ENCODE measurements around the gene EML4. TPM values are rescaled to one million over a fixed set of nuclear protein-coding genes. Genes with fewer than 3 reads are reported as not detected.
"Not testable (repeated sequence)": the region's sequence is repeated elsewhere in the genome, so short reads cannot be mapped to it uniquely, and the experiment has no call there.

Gene EML4
- total and polyA plus RNA-seq, 5 experiments from 2014 or later: 37.8 to 111 (median 48.1) TPM

GRCh38 chr2:42324244-42324643, 155.1 kb downstream of the EML4 start:
- H3K9me3 Mint-ChIP-seq: no peaks in the 10 kb centered on the region
- H3K36me3 Mint-ChIP-seq: peaks cover 4 to 67% (median 14%) of the 10 kb centered on the region in 3 donors

GRCh38 chr2:42324949-42325348, 155.8 kb downstream of the EML4 start:
- no peak overlapping the region for H3K4me3 Mint-ChIP-seq

More at GRCh38 chr2:42324244-42324643, 155.1 kb downstream of the EML4 start:
- no peak overlapping the region for H3K4me3 Mint-ChIP-seq
- DNase-seq (no peak), ATAC-seq (no peak)
- POLR2A ChIA-PET: no interaction called here
- H3K27ac Mint-ChIP-seq: peak overlapping the region in 6 of 10 donors; percentile 5 to 92 (median 40)
- peaks cover 2 to 11% (median 7%) of the 10 kb centered on the region in 4 donors for H3K4me1 Mint-ChIP-seq
- H3K27me3 Mint-ChIP-seq: no peaks in the 10 kb centered on the region

DNA sequence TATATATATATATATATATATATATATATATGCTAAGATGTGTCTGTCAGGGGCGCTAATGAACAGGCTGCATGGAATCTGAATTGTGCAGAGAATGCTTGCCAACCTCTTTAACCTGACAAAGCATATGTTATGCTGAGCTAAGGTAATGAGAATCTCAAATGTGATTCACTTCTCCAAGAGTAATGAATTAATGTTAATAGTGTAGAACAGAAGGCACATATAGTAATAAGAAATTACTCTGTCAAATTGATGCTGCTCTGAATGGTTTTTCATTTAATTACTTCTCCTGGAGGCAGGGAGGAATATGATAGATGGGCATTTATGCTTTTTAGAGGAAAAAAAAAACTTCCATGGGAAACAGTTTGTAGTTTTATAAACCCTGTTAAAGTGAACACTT, 156.5 kb downstream of the EML4 start:
- POLR2A ChIA-PET: no interaction called here
- H3K36me3 Mint-ChIP-seq: peaks cover 3 to 77% (median 15%) of the 10 kb centered on the region in 3 donors

More at GRCh38 chr2:42324949-42325348, 155.8 kb downstream of the EML4 start:
- ATAC-seq (no peak), DNase-seq (no peak)
- H3K27me3 Mint-ChIP-seq: no peaks in the 10 kb centered on the region
- peaks cover 2 to 11% (median 7%) of the 10 kb centered on the region in 4 donors for H3K4me1 Mint-ChIP-seq
- H3K9me3 Mint-ChIP-seq: no peaks in the 10 kb centered on the region
- H3K27ac Mint-ChIP-seq: peak overlapping the region in 5 of 10 donors; percentile 39 to 79 (median 63)
- H3K36me3 Mint-ChIP-seq: peaks cover 4 to 74% (median 17%) of the 10 kb centered on the region in 3 donors
- POLR2A ChIA-PET: no interaction called here

GRCh38 chr2:42327125-42327524, 158.0 kb downstream of the EML4 start:
- Mint-ChIP-seq H3K27ac (peak overlapping the region in 6 of 10 donors; percentile 4 to 72 (median 48)), H3K27me3 (no peaks in the 10 kb centered on the region), H3K9me3 (no peaks in the 10 kb centered on the region), H3K36me3 (peaks cover 0 to 82% (median 8%) of the 10 kb centered on the region in 3 donors), H3K4me1 (peaks cover 0 to 3% (median under 1%) of the 10 kb centered on the region in 4 donors), H3K4me3 (no peak overlapping the region)
- POLR2A ChIA-PET: no interaction called here
- DNase-seq: no peak
- no peak for ATAC-seq

More for the DNA sequence above, 156.5 kb downstream of the EML4 start:
- Mint-ChIP-seq H3K27me3 (no peaks in the 10 kb centered on the region), H3K27ac (peak overlapping the region in 6 of 10 donors; percentile 3 to 58 (median 42)), H3K9me3 (no peaks in the 10 kb centered on the region), H3K4me1 (peaks cover 2 to 10% (median 7%) of the 10 kb centered on the region in 4 donors), H3K4me3 (no peak overlapping the region)
- DNase-seq (no peak), ATAC-seq (no peak)

GRCh38 chr2:42328148-42328833, 159.1 kb downstream of the EML4 start:
- Mint-ChIP-seq H3K27ac (peak overlapping the region in 7 of 10 donors; percentile 4 to 73 (median 52)), H3K4me1 (no peaks in the 10 kb centered on the region), H3K36me3 (peaks cover 6 to 87% (median 10%) of the 10 kb centered on the region in 3 donors), H3K4me3 (no peak overlapping the region), H3K27me3 (no peaks in the 10 kb centered on the region), H3K9me3 (no peaks in the 10 kb centered on the region)
- POLR2A ChIA-PET: no interaction called here
- DNase-seq (peak in 2 of 10 donors; percentile 36 to 37), ATAC-seq (peak in 1 of 2 donors; percentile 52)

DNA sequence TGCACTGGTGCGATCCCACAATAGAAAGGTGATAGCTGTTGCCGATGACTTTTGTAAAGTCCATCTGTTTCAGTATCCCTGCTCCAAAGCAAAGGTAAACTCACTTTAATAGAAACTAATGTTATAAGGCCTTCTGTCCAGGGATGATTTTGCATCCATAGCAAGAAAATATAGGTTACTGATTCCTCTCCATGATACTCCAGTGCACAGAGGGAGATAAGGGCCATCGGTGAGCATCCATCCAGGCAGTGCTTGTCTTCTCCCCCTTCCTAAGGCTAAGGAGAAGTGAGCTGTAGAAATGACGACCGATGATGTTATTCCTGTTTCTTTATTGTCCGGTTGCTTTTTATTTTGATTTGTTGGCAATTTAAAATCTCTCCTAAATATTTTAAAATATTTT, 159.8 kb downstream of the EML4 start:
- Mint-ChIP-seq H3K27me3 (no peaks in the 10 kb centered on the region), H3K9me3 (no peaks in the 10 kb centered on the region), H3K4me3 (no peak overlapping the region), H3K4me1 (no peaks in the 10 kb centered on the region), H3K27ac (peak overlapping the region in 2 of 10 donors; percentile 53 to 63), H3K36me3 (peaks cover 10 to 88% (median 17%) of the 10 kb centered on the region in 3 donors)
- POLR2A ChIA-PET: interaction anchor here (0.6 kb wide), 1 partner anchor 1627 kb away, joined by 4 read pairs; no protein-coding TSS in a partner anchor
- ATAC-seq (no peak), DNase-seq (no peak)

DNA sequence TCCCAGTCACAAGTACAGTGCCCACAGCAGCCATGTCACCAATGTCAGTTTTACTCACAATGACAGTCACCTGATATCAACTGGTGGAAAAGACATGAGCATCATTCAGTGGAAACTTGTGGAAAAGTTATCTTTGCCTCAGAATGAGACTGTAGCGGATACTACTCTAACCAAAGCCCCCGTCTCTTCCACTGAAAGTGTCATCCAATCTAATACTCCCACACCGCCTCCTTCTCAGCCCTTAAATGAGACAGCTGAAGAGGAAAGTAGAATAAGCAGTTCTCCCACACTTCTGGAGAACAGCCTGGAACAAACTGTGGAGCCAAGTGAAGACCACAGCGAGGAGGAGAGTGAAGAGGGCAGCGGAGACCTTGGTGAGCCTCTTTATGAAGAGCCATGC, 160.6 kb downstream of the EML4 start:
- ATAC-seq (no peak), DNase-seq (no peak)
- H3K27ac Mint-ChIP-seq: peak overlapping the region in 6 of 10 donors; percentile 5 to 64 (median 20)
- POLR2A ChIA-PET: no interaction called here
- H3K4me3 Mint-ChIP-seq: no peak overlapping the region
- no peaks in the 10 kb centered on the region for H3K9me3 Mint-ChIP-seq
- H3K4me1 Mint-ChIP-seq: no peaks in the 10 kb centered on the region
- H3K36me3 Mint-ChIP-seq: peaks cover 10 to 88% (median 23%) of the 10 kb centered on the region in 3 donors
- no peaks in the 10 kb centered on the region for H3K27me3 Mint-ChIP-seq

DNA sequence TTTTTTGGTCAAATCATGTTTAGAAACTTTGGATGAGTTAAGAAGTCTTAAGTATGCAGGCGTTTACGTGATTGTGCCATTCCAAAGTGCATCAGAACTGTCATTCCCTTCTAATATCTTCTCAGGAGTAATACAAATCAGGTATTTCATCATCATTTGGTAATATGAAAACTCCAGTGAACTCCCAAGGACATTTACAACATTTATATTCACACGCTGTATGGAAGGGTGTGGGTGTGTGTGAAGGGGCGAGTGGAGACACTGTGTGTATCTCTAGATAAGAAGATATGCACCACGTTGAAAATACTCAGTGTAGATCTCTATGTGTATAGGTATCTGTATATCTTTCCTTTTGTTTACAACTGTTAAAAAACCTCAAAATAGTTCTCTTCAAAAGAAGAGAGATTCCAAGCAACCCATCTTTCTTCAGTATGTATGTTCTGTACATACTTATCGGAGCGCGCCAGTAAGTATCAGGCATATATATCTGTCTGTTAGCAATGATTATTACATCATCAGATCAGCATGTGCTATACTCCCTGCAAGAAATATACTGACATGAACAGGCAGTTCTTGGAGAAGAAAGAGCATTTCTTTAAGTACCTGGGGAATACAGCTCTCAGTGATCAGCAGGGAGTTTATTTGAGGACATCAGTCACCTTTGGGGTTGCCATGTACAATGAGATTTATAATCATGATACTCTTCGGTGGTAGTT, 162.6 kb downstream of the EML4 start:
- H3K4me1 Mint-ChIP-seq: no peaks in the 10 kb centered on the region
- POLR2A ChIA-PET: interaction anchor here (1.1 kb wide), 1 partner anchor 15 kb away, joined by 3 read pairs; no protein-coding TSS in a partner anchor
- no peaks in the 10 kb centered on the region for H3K27me3 Mint-ChIP-seq
- H3K27ac Mint-ChIP-seq: peak overlapping the region in 3 of 10 donors; percentile 12 to 44 (median 36)
- H3K9me3 Mint-ChIP-seq: no peaks in the 10 kb centered on the region
- ATAC-seq (no peak), DNase-seq (no peak)
- H3K4me3 Mint-ChIP-seq: no peak overlapping the region
- H3K36me3 Mint-ChIP-seq: peaks cover 20 to 87% (median 26%) of the 10 kb centered on the region in 3 donors

- Mint-ChIP-seq H3K27me3 (no peaks in the 10 kb centered on the region), H3K4me3 (no peak overlapping the region), H3K9me3 (peaks cover 0 to 6% (median 0%) of the 10 kb centered on the region in 9 donors), H3K4me1 (no peaks in the 10 kb centered on the region), H3K36me3 (peaks cover 24 to 85% (median 35%) of the 10 kb centered on the region in 3 donors), H3K27ac (peak overlapping the region in 3 of 10 donors; percentile 17 to 79 (median 47))
- no peak for ATAC-seq
- POLR2A ChIA-PET: interaction anchor here (1.1 kb wide), 1 partner anchor 14 kb away, joined by 3 read pairs; no protein-coding TSS in a partner anchor
- DNase-seq: no peak
Measured at GRCh38 chr2:42332575-42332974, 163.4 kb downstream of the EML4 start.

GRCh38 chr2:42333579-42333978, 164.4 kb downstream of the EML4 start:
- Mint-ChIP-seq H3K9me3 (peaks cover 0 to 13% (median 0%) of the 10 kb centered on the region in 9 donors), H3K27ac (peak overlapping the region in 7 of 10 donors; percentile 2 to 79 (median 48)), H3K4me3 (no peak overlapping the region), H3K27me3 (no peaks in the 10 kb centered on the region), H3K4me1 (no peaks in the 10 kb centered on the region), H3K36me3 (peaks cover 33 to 85% (median 45%) of the 10 kb centered on the region in 3 donors)
- DNase-seq (no peak), ATAC-seq (no peak)
- POLR2A ChIA-PET: no interaction called here

DNA sequence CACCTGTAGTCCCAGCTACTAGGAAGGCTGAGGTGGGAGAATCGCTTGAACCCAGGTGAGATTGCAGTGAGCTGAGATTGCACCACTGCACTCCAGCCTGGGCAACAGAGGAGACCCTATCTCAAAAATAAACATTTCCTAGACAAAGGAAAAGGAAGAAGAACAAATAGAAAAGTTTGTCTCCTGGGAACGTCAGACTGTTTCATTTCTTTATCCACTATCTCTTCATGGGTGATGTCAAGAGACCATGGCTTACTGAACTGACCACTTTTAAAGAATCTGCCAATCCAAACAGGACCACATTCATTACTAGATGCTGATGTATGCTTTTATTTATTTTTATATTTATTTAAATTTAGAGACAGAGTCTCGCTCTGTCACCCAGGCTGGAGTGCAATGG, 165.1 kb downstream of the EML4 start:
- DNase-seq (no peak), ATAC-seq (no peak)
- Mint-ChIP-seq H3K4me1 (no peaks in the 10 kb centered on the region), H3K36me3 (peaks cover 35 to 83% (median 48%) of the 10 kb centered on the region in 3 donors), H3K27me3 (no peaks in the 10 kb centered on the region), H3K9me3 (peaks cover 0 to 13% (median 0%) of the 10 kb centered on the region in 9 donors), H3K27ac (peak overlapping the region in 4 of 10 donors; percentile 5 to 50 (median 46)), H3K4me3 (no peak overlapping the region)
- POLR2A ChIA-PET: no interaction called here

DNA sequence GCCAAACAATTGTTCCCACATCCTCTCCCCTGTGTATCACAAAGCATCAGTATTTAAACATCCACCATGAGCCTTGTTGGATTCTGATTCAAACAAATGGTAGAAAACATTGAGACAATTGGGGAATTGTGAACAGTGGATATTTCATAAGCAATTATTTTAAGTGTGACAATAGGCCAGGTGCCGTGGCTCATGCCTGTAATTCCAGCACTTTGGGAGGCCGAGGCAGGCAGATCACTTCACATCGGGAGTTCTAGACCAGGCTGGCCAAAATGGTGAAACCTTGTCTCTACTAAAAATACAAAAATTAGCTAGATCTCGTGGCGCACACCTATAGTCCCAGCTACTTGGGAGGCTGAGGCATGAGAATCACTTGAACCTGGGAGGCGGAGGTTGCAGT, 165.7 kb downstream of the EML4 start:
- H3K27me3 Mint-ChIP-seq, H3K27ac Mint-ChIP-seq, H3K4me1 Mint-ChIP-seq, ATAC-seq, POLR2A ChIA-PET, DNase-seq, H3K4me3 Mint-ChIP-seq: not testable (repeated sequence)
- peaks cover 0 to 16% (median 0%) of the 10 kb centered on the region in 9 donors for H3K9me3 Mint-ChIP-seq
- peaks cover 38 to 79% (median 48%) of the 10 kb centered on the region in 3 donors for H3K36me3 Mint-ChIP-seq
